Ascending aorta (tissue), 2 donors: Measurements from ENCODE around the gene BTBD2. TPM values are rescaled to one million over a fixed set of nuclear protein-coding genes. Genes with fewer than 3 reads are reported as not detected.

Experiments
- DNase-seq, 2 donors: peaks; one replicate each; pipeline ENCODE4 v3.0.0-alpha.2; 2019; ENCODE audit warnings: low spot score in 2 of 2
- H3K27ac ChIP-seq, 2 donors: fragments of 200-600 bp; sonication (generic); one replicate each; pipeline ENCODE4 v1.5.1; 2016 to 2017; ENCODE audit warnings: mild to moderate bottlenecking in 1 of 2
- H3K27me3 ChIP-seq: fragments of 200-600 bp; sonication (generic); one replicate; pipeline ENCODE4 v1.5.1; 2017
- H3K36me3 ChIP-seq, 2 donors: fragments of 200-600 bp; sonication (generic); one replicate each; pipeline ENCODE4 v1.5.1; 2016
- H3K4me1 ChIP-seq, 2 donors: fragments of 200-600 bp; sonication (generic); one replicate each; pipeline ENCODE4 v1.5.1; 2016 to 2017; ENCODE audit warnings: mild to moderate bottlenecking in 1 of 2
- H3K4me3 ChIP-seq, 2 donors: fragments of 200-600 bp; sonication (generic); one replicate each; pipeline ENCODE4 v1.5.1; 2016 to 2017; ENCODE audit warnings: mild to moderate bottlenecking in 1 of 2
- H3K9me3 ChIP-seq, 2 donors: fragments of 200-600 bp; sonication (generic); one replicate each; pipeline ENCODE4 v1.5.1; 2016
- intact Hi-C: fragments of 100-400 bp; cut with DNase I; formaldehyde crosslinking; loops from one replicate; pipeline ENCODE4 v1.15.1; 2023
- total RNA-seq: library from RNA; depleted of rRNA; stranded (reverse); fragments of >200 nt; gene quantifications from one replicate; pipeline ENCODE4 v1.1.0, GENCODE V29; 2016
- TF ChIP-seq, protein P1 (sequence below), 3 experiments: fragments of 200-600 bp in 2 of 3; fragments of 450-650 bp in 1 of 3; sonication (generic) in 2 of 3; IDR thresholded peaks; one replicate each; pipeline ENCODE4 v1.5.1; 2016 to 2019; ENCODE audit warnings: antibody characterized with exemption in 3 of 3, mild to moderate bottlenecking in 1 of 3, moderate library complexity in 1 of 3

The BTBD2 gene
- total RNA-seq, 1 donor from 2014 or later: 90.1 TPM

DNA sequence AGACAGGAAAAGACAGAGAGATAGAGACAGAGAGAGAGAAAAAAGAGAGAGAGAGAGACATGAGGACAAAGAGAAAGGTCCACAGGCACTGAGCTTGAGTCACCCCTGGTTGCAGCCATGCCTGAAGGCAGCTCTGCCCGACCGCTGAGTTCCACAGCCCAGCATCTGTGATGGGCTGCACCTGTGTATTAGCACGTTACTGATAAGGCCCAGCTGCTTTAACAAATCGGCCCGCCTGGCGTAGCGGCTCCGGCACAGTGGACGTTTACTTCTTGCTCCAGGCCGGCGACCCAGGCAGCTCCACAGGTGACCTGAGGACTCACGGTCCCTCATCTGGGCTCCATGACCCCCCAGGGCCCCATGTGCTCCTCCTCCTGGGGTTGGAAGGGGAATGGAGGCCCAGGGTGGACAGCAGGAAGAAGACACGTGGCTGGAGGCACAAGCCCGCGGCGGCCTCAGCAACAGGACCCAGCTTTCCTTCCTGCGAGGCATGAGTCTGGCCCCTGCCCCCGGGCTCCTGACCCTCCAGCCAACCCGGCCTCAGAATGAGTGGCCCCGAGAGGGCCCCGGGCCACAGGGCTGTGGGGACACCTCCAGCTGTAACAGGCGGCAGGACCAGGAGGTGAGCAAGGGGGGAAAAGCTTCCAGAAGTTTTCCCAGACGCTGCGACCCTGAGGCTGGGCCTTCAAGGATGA lies 78.5 kb downstream of the BTBD2 start:
- no peaks in the 10 kb centered on the region for H3K27me3 ChIP-seq
- H3K9me3 ChIP-seq: no peaks in the 10 kb centered on the region
- no peak for DNase-seq
- intact Hi-C loops: no loop called here
- H3K36me3 ChIP-seq: no peaks in the 10 kb centered on the region
- TF ChIP-seq, protein P1, sequence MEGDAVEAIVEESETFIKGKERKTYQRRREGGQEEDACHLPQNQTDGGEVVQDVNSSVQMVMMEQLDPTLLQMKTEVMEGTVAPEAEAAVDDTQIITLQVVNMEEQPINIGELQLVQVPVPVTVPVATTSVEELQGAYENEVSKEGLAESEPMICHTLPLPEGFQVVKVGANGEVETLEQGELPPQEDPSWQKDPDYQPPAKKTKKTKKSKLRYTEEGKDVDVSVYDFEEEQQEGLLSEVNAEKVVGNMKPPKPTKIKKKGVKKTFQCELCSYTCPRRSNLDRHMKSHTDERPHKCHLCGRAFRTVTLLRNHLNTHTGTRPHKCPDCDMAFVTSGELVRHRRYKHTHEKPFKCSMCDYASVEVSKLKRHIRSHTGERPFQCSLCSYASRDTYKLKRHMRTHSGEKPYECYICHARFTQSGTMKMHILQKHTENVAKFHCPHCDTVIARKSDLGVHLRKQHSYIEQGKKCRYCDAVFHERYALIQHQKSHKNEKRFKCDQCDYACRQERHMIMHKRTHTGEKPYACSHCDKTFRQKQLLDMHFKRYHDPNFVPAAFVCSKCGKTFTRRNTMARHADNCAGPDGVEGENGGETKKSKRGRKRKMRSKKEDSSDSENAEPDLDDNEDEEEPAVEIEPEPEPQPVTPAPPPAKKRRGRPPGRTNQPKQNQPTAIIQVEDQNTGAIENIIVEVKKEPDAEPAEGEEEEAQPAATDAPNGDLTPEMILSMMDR (IDR thresholded peaks at IDR 0.05): no peak
- no peak overlapping the region for H3K4me3 ChIP-seq
- H3K4me1 ChIP-seq: peaks cover 4 to 5% of the 10 kb centered on the region in 2 donors
- H3K27ac ChIP-seq: no peak overlapping the region

DNA sequence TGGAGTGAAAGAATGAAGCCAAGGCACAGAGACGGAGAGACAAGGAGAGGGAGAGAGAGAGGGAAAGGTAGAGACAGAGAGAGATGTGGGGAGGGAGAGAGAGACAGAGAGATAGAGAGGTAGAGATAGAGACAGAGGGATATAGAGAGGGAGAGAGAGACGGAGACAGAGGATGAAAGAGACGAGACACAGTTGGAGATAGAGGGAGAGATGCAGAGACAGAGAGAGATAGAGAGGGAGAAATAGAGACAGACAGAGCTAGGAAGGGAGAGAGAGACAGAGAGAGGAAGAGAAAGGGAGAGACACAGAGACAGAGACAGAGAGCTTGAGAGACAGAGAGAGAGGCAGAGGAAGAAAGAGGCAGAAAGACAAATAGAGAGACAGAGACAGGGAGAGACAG lies 79.1 kb downstream of the BTBD2 start:
- intact Hi-C loops: no loop called here
- no peaks in the 10 kb centered on the region for H3K27me3 ChIP-seq
- H3K4me3 ChIP-seq: no peak overlapping the region
- H3K27ac ChIP-seq: no peak overlapping the region
- DNase-seq: no peak
- TF ChIP-seq, protein P1 (IDR thresholded peaks at IDR 0.05): no peak
- peaks cover 4 to 5% of the 10 kb centered on the region in 2 donors for H3K4me1 ChIP-seq
- H3K36me3 ChIP-seq: no peaks in the 10 kb centered on the region
- no peaks in the 10 kb centered on the region for H3K9me3 ChIP-seq

DNA sequence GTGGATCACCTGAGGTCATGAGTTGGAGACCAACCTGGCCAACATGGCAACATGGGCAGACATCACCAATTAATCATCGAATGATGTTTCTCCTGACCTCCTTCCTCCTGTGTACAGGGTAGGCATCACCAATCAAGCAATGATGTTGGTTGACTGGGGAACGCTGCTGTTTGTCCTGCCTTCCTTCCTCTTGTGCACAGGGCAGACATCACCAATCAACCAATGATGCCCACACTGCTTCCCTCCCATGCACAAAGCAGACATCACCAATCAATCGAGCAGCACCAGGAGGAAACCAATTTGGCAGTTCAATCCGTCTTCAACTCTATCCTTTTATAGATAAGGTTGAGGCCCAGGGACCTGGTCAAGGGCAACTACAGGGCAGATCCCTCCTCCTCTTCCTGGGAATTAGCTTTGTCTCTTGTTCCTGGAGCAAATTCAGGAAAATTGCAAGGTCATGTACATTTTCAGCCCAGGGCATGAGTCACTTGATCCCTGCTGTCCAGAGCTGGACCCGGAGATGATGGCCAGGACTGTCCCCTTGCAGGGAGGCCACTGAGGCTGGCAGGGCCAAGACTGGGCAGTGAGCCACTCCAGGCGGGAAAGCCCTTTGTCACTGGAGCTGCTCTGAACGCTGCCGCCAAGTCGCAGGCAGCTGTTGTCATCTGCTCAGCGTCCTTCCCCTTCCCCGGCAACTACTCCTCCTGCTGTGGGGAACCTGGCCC lies 79.9 kb downstream of the BTBD2 start:
- TF ChIP-seq, protein P1 (IDR thresholded peaks at IDR 0.05): no peak
- no peak for DNase-seq
- H3K27ac ChIP-seq: no peak overlapping the region

More for the DNA sequence above, 79.9 kb downstream of the BTBD2 start:
- no peaks in the 10 kb centered on the region for H3K36me3 ChIP-seq
- no peaks in the 10 kb centered on the region for H3K9me3 ChIP-seq
- H3K4me3 ChIP-seq: no peak overlapping the region
- H3K27me3 ChIP-seq: no peaks in the 10 kb centered on the region
- peaks cover 4 to 5% of the 10 kb centered on the region in 2 donors for H3K4me1 ChIP-seq
- intact Hi-C loops: no loop called here

Other genes starting within 250 kb of the BTBD2 start
- 0.11 TPM for gene ATP8B3, start 203.4 kb downstream of the BTBD2 start, total RNA-seq
- 45.1 TPM for gene REXO1, start 167.2 kb downstream of the BTBD2 start, total RNA-seq
- 15.2 TPM for gene KLF16, start 152.1 kb downstream of the BTBD2 start, total RNA-seq
- 278 TPM for gene ABHD17A, start 130.2 kb downstream of the BTBD2 start, total RNA-seq
- 18.4 TPM for gene ADAT3, start 110.3 kb downstream of the BTBD2 start, total RNA-seq
- gene SCAMP4, start 110.3 kb downstream of the BTBD2 start, total RNA-seq: 322 TPM
- gene CSNK1G2, start 74.5 kb downstream of the BTBD2 start, total RNA-seq: 79.6 TPM
- 228 TPM for gene MKNK2, start 35.5 kb upstream of the BTBD2 start, total RNA-seq
- 44.4 TPM for gene MOB3A, start 80.6 kb upstream of the BTBD2 start, total RNA-seq
- not detected for gene IZUMO4, start 81.2 kb upstream of the BTBD2 start, total RNA-seq
- gene AP3D1, start 135.9 kb upstream of the BTBD2 start, total RNA-seq: 98.8 TPM
- 156 TPM for gene DOT1L, start 148.2 kb upstream of the BTBD2 start, total RNA-seq
- 23.9 TPM for gene PLEKHJ1, start 220.6 kb upstream of the BTBD2 start, total RNA-seq
- gene SF3A2, start 221.1 kb upstream of the BTBD2 start, total RNA-seq: 21.3 TPM
- not detected for gene AMH, start 233.6 kb upstream of the BTBD2 start, total RNA-seq
- gene JSRP1, start 240.7 kb upstream of the BTBD2 start, total RNA-seq: not detected